Endodermal cell (in vitro differentiated cells): ENCODE data around the gene CEP112. TPM values are rescaled to one million over a fixed set of nuclear protein-coding genes. Genes with fewer than 3 reads are reported as not detected.

Source experiments
- DNase-seq: peaks from one replicate; pipeline ENCODE4 v3.0.0-alpha.2; 2017
- H3K27ac ChIP-seq: 2 replicates; pipeline ENCODE4 v1.5.1; 2013; ENCODE audit warnings: mild to moderate bottlenecking, low read depth, low read length, moderate library complexity
- H3K27me3 ChIP-seq: 2 replicates; pipeline ENCODE4 v1.6.1; 2013; ENCODE audit warnings: mild to moderate bottlenecking, low read length, moderate library complexity; ENCODE audit not compliant: insufficient read depth, control insufficient read depth, poor library complexity, severe bottlenecking
- H3K36me3 ChIP-seq: 2 replicates; pipeline ENCODE4 v1.7.0; 2013; ENCODE audit warnings: mild to moderate bottlenecking, low read length, moderate library complexity; ENCODE audit not compliant: control insufficient read depth, insufficient read depth
- H3K4me1 ChIP-seq: one replicate; pipeline ENCODE4 v1.7.0; 2013; ENCODE audit warnings: low read length; ENCODE audit not compliant: control insufficient read depth, insufficient read depth
- H3K4me3 ChIP-seq: 2 replicates; pipeline ENCODE4 v1.5.1; 2013; ENCODE audit warnings: mild to moderate bottlenecking, low read length, moderate library complexity
- H3K9ac ChIP-seq: 2 replicates; pipeline ENCODE4 v1.6.1; 2013; ENCODE audit warnings: mild to moderate bottlenecking, low read length, moderate library complexity; ENCODE audit not compliant: poor library complexity, severe bottlenecking; ENCODE audit errors: extremely low read depth
- H3K9me3 ChIP-seq: 2 replicates; pipeline ENCODE4 v1.6.1; 2013; ENCODE audit warnings: mild to moderate bottlenecking, low read length, moderate library complexity; ENCODE audit not compliant: control insufficient read depth
- H3K27ac Mint-ChIP-seq: 2 replicates; pipeline ENCODE4 v1.8.0; 2020; ENCODE audit warnings: mixed read lengths
- H3K27me3 Mint-ChIP-seq: 2 replicates; pipeline ENCODE4 v1.8.0; 2021; ENCODE audit warnings: mild to moderate bottlenecking, mixed read lengths; ENCODE audit not compliant: insufficient read depth
- H3K36me3 Mint-ChIP-seq: 2 replicates; pipeline ENCODE4 v1.8.0; 2020; ENCODE audit warnings: low read depth, mixed read lengths
- H3K4me1 Mint-ChIP-seq: 2 replicates; pipeline ENCODE4 v1.8.0; 2020; ENCODE audit warnings: mixed read lengths
- H3K4me3 Mint-ChIP-seq: 2 replicates; pipeline ENCODE4 v1.8.0; 2020; ENCODE audit warnings: mild to moderate bottlenecking, moderate library complexity, mixed read lengths
- H3K9me3 Mint-ChIP-seq: 2 replicates; pipeline ENCODE4 v1.8.0; 2020; ENCODE audit warnings: mild to moderate bottlenecking, mixed read lengths
- CTCF ChIP-seq: fragments of 200-600 bp; sonication (generic); conservative IDR thresholded peaks from 2 replicates; pipeline ENCODE4 v1.5.0; 2021; ENCODE audit warnings: antibody characterized with exemption, mild to moderate bottlenecking
- WGBS, 2 experiments: methylation state at CpG; one replicate each; pipeline versions ENCODE4 v1.1.5 to v1.1.7; 2013; ENCODE audit warnings: missing lambda C conversion rate in 2 of 2, mixed read lengths in 1 of 2; ENCODE audit not compliant: insufficient coverage in 1 of 2, insufficient read length in 1 of 2; 5-methylcytosine and 5-hydroxymethylcytosine counted together
- total RNA-seq, 2 donors: library from RNA; stranded (reverse); fragmentation: NEBNext Ultra II Directional in 1 of 2; extraction: Animal tissue kit (Norgen Biotek cat#: 25700) in 1 of 2; gene quantifications; 2 replicates in 1 of 2; 3 replicates in 1 of 2; pipeline ENCODE4 v1.2.1, GENCODE V29; 2021

The CEP112 gene
- total RNA-seq, 2 donors from 2014 or later = 15.2 to 21.4 TPM

- peaks cover 9% of the 10 kb centered on the region for H3K36me3 Mint-ChIP-seq
- H3K4me1 Mint-ChIP-seq = no peaks in the 10 kb centered on the region
- Histone ChIP-seq H3K9me3 (no peaks in the 10 kb centered on the region), H3K36me3 (peaks cover 24% of the 10 kb centered on the region), H3K27me3 (no peaks in the 10 kb centered on the region), H3K9ac (no peak overlapping the region), H3K4me3 (no peak overlapping the region), H3K27ac (no peak overlapping the region), H3K4me1 (no peaks in the 10 kb centered on the region)
- H3K27me3 Mint-ChIP-seq = no peaks in the 10 kb centered on the region
- DNase-seq = no peak
- H3K4me3 Mint-ChIP-seq = no peak overlapping the region
- H3K27ac Mint-ChIP-seq = no peak overlapping the region
- WGBS, 2 experiments = 89 to 90% methylated on average over 2 of the region's 3 CpGs
- no peaks in the 10 kb centered on the region for H3K9me3 Mint-ChIP-seq
- no peak for TF ChIP-seq CTCF
Measured at GRCh38 chr17:66171692-66172091, 20.2 kb downstream of the CEP112 start.

GRCh38 chr17:66171172-66171571 lies 20.8 kb downstream of the CEP112 start:
- DNase-seq = no peak
- H3K9me3 Mint-ChIP-seq = no peaks in the 10 kb centered on the region
- H3K27ac Mint-ChIP-seq = no peak overlapping the region
- Histone ChIP-seq H3K4me3 (no peak overlapping the region), H3K9me3 (no peaks in the 10 kb centered on the region), H3K27ac (no peak overlapping the region), H3K36me3 (peaks cover 24% of the 10 kb centered on the region), H3K9ac (no peak overlapping the region), H3K27me3 (no peaks in the 10 kb centered on the region), H3K4me1 (no peaks in the 10 kb centered on the region)
- no peaks in the 10 kb centered on the region for H3K4me1 Mint-ChIP-seq
- TF ChIP-seq CTCF = no peak
- no peak overlapping the region for H3K4me3 Mint-ChIP-seq
- peaks cover 9% of the 10 kb centered on the region for H3K36me3 Mint-ChIP-seq
- no peaks in the 10 kb centered on the region for H3K27me3 Mint-ChIP-seq

- Mint-ChIP-seq H3K4me1 (no peaks in the 10 kb centered on the region), H3K9me3 (no peaks in the 10 kb centered on the region)
Measured at GRCh38 chr17:66169839-66170238, 22.1 kb downstream of the CEP112 start.

More at GRCh38 chr17:66169839-66170238, 22.1 kb downstream of the CEP112 start:
- Histone ChIP-seq H3K4me3 (no peak overlapping the region), H3K36me3 (peaks cover 21% of the 10 kb centered on the region), H3K4me1 (no peaks in the 10 kb centered on the region), H3K27me3 (no peaks in the 10 kb centered on the region), H3K9ac (no peak overlapping the region), H3K9me3 (no peaks in the 10 kb centered on the region), H3K27ac (no peak overlapping the region)
- Mint-ChIP-seq H3K27me3 (no peaks in the 10 kb centered on the region), H3K4me3 (no peak overlapping the region), H3K27ac (no peak overlapping the region), H3K36me3 (peaks cover 9% of the 10 kb centered on the region)
- WGBS, 2 experiments = 91 to 100% methylated on average over 2 to 3 of the region's 3 CpGs
- no peak for DNase-seq
- TF ChIP-seq CTCF = no peak
